ENCODE results near the gene NECAB3.
"Not testable (repeated sequence)": the region's sequence is repeated elsewhere in the genome, so short reads cannot be mapped to it uniquely, and the experiment has no call there.

- not testable (repeated sequence) for TF ChIP-seq CTCF, EZH2, EZH2phosphoT487 (IDR thresholded peaks at IDR 0.05)
Measured at GRCh38 chr20:33700696-33701441, 26.6 kb upstream of the NECAB3 start.
